Measurements from ENCODE around the gene COQ8B.

GRCh38 chr19:40745402-40745780 is 28.7 kb upstream of the COQ8B start:
- no peak for TF ChIP-seq POLR2A (IDR thresholded peaks at IDR 0.05)
- TF ChIP-seq, protein P1, sequence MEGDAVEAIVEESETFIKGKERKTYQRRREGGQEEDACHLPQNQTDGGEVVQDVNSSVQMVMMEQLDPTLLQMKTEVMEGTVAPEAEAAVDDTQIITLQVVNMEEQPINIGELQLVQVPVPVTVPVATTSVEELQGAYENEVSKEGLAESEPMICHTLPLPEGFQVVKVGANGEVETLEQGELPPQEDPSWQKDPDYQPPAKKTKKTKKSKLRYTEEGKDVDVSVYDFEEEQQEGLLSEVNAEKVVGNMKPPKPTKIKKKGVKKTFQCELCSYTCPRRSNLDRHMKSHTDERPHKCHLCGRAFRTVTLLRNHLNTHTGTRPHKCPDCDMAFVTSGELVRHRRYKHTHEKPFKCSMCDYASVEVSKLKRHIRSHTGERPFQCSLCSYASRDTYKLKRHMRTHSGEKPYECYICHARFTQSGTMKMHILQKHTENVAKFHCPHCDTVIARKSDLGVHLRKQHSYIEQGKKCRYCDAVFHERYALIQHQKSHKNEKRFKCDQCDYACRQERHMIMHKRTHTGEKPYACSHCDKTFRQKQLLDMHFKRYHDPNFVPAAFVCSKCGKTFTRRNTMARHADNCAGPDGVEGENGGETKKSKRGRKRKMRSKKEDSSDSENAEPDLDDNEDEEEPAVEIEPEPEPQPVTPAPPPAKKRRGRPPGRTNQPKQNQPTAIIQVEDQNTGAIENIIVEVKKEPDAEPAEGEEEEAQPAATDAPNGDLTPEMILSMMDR (IDR thresholded peaks at IDR 0.05), result no peak
